A549 (cell line): Measurements from ENCODE around the gene TMTC1.

ENCODE experiments used
- BHLHE40 ChIP-seq: IDR thresholded peaks from 2 replicates; pipeline ENCODE4 v1.6.1; 2012; ENCODE audit warnings: low read depth, low read length, inconsistent platforms
- EHMT2 ChIP-seq: fragments of 200-600 bp; sonication (generic); IDR thresholded peaks from 2 replicates; pipeline ENCODE4 v1.6.1; 2016; ENCODE audit warnings: antibody characterized with exemption, low read depth, mild to moderate bottlenecking, moderate library complexity
- TF ChIP-seq, protein P1 (sequence below): fragments of >200 bp; sonication (Bioruptor Twin); formaldehyde crosslinking; IDR thresholded peaks from 3 replicates; pipeline ENCODE4 v1.5.1; 2016

DNA sequence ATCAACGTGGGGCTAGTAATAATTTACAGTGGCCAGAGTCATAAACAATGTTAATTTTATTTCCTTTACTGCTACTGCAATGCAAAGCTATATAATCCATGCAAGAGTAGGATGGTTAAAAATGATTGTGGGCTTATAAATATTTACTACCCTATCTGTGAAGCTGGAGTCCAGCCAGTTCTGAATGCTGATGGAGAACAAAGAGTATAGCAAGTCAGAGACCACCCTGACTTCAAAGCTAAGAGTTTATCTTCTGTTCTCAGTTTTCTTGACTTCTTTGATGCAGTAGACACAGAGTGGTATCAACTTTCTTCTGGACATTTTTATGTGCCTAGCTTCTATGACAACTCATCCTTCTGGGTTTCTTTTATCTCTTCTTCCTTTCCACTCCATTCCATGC lies 252.3 kb downstream of the TMTC1 start:
- TF ChIP-seq EHMT2 (no peak), BHLHE40 (no peak)
- TF ChIP-seq, protein P1, sequence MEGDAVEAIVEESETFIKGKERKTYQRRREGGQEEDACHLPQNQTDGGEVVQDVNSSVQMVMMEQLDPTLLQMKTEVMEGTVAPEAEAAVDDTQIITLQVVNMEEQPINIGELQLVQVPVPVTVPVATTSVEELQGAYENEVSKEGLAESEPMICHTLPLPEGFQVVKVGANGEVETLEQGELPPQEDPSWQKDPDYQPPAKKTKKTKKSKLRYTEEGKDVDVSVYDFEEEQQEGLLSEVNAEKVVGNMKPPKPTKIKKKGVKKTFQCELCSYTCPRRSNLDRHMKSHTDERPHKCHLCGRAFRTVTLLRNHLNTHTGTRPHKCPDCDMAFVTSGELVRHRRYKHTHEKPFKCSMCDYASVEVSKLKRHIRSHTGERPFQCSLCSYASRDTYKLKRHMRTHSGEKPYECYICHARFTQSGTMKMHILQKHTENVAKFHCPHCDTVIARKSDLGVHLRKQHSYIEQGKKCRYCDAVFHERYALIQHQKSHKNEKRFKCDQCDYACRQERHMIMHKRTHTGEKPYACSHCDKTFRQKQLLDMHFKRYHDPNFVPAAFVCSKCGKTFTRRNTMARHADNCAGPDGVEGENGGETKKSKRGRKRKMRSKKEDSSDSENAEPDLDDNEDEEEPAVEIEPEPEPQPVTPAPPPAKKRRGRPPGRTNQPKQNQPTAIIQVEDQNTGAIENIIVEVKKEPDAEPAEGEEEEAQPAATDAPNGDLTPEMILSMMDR: no peak
